Measurements from ENCODE around the gene MSLN.

The MSLN gene

DNA sequence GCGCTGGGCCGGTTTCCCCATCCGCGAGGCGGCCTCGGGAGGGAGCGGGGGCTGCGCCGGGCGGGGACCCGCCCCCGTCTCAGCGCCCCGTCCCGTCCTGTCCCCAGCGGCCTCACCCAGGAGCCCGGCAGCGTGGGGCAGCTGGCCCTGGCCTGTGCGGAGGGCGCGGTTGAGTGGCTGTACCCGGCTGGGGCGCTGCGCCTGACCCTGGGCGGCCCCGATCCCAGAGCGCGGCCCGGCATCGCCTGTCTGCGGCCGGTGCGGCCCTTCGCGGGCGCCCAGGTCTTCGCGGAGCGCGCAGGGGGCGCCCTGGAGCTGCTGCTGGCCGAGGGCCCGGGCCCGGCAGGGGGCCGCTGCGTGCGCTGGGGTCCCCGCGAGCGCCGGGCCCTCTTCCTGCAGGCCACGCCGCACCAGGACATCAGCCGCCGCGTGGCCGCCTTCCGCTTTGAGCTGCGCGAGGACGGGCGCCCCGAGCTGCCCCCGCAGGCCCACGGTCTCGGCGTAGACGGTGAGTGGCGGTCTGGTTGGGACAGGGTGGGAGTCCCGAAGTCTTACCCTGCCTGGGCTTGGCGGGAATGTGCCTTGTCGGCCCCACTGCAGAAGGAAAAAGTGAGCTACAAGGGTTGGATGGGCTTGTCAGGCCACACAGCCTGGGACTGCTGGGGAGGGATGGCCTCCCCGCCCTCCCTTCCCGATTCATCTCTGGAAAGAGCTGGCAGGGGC lies 44.9 kb upstream of the MSLN start:
- no peak for DNase-seq (ENCODE audit: extremely low read depth, low read depth)
- TF ChIP-seq CTCF (IDR thresholded peaks at IDR 0.05; ENCODE audit: low read depth, low read length) = no peak; the same call in 1 of the 2 replicates

DNA sequence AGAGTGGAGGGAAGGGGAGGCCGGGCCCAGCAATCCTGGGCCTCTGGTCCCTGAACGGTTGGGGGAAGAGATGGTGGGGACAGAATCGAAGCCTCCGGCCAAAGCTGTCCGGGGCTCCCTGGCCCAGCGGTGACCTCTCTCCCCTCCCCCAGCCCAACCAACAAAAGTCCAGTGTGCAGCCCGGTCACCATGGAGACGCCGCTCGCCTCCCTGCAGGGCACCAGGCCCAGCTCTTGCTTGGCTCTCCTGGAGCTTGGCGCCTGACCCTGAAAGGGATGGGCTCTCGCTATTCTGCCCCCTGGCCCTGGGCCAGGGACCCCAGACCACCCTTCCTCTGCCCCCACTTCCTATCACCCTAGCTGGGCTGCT lies 44.4 kb upstream of the MSLN start:
- TF ChIP-seq CTCF (IDR thresholded peaks at IDR 0.05; ENCODE audit: low read depth, low read length) = no peak
- DNase-seq (ENCODE audit: extremely low read depth, low read depth) = no peak

- no peak for DNase-seq (ENCODE audit: extremely low read depth, low read depth)
- TF ChIP-seq CTCF (IDR thresholded peaks at IDR 0.05; ENCODE audit: low read depth, low read length) = no peak
Measured at GRCh38 chr16:716768-717325, 43.7 kb upstream of the MSLN start.

- DNase-seq (ENCODE audit: extremely low read depth, low read depth) = no peak
- no peak for TF ChIP-seq CTCF (IDR thresholded peaks at IDR 0.05; ENCODE audit: low read depth, low read length)
Measured at GRCh38 chr16:717450-718245, 42.9 kb upstream of the MSLN start.

GRCh38 chr16:718389-718788 lies 42.1 kb upstream of the MSLN start:
- DNase-seq (ENCODE audit: extremely low read depth, low read depth) = no peak
- no peak for TF ChIP-seq CTCF (IDR thresholded peaks at IDR 0.05; ENCODE audit: low read depth, low read length)

DNA sequence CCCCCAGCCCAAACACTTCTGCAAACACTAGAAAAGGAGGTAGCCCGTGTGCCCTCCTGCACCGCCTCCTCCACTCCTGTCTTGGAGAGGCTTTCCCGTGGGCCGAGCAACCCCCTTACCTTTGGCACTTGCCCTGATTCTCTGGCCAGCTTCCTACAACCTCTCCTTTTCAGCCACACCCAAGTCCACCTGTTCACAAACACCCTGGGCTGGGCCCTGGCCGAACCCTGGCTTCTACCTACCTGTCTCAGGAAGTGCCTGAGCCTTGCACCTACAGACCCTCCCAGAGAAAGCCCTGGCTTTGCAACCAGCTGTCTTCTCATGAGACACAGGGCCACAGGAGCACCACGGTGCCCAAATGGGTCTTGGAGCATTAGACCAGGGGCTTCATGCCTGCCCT lies 41.6 kb upstream of the MSLN start:
- no peak for TF ChIP-seq CTCF (IDR thresholded peaks at IDR 0.05; ENCODE audit: low read depth, low read length)
- no peak for DNase-seq (ENCODE audit: extremely low read depth, low read depth)
